ENCODE data around the gene RAB31. TPM values are rescaled to one million over a fixed set of nuclear protein-coding genes. Genes with fewer than 3 reads are reported as not detected.

Gene RAB31
- total and polyA plus RNA-seq, 12 donors: 46.6 to 365 (median 136) TPM

DNA sequence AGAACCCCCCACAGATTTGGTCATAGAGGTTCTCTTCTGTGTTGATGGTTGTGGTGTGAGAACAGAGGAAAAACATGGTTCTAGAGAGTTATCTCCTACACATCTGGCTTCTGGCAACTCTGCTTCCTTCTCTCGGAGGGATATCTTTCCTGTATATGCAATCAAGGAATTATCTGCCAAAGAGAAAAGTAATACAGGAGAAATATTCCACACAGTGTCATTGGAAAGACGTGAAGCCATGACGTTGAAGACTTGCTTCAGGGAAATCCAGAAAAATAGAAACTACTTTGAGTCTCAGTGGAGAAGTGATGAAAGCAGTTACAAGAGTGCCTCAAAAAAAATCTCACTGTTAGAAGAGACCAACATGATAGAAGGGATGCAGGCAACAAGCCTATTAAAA lies 78.5 kb downstream of the RAB31 start:
- no peak overlapping the region for H3K4me3 ChIP-seq
- DNase-seq: no peak
- peak overlapping the region in 1 of 5 donors; percentile 7 for H3K27ac ChIP-seq
- no peaks in the 10 kb centered on the region for H3K9me3 ChIP-seq (replicated peaks in 1 of 3)
- TF ChIP-seq, protein P1, sequence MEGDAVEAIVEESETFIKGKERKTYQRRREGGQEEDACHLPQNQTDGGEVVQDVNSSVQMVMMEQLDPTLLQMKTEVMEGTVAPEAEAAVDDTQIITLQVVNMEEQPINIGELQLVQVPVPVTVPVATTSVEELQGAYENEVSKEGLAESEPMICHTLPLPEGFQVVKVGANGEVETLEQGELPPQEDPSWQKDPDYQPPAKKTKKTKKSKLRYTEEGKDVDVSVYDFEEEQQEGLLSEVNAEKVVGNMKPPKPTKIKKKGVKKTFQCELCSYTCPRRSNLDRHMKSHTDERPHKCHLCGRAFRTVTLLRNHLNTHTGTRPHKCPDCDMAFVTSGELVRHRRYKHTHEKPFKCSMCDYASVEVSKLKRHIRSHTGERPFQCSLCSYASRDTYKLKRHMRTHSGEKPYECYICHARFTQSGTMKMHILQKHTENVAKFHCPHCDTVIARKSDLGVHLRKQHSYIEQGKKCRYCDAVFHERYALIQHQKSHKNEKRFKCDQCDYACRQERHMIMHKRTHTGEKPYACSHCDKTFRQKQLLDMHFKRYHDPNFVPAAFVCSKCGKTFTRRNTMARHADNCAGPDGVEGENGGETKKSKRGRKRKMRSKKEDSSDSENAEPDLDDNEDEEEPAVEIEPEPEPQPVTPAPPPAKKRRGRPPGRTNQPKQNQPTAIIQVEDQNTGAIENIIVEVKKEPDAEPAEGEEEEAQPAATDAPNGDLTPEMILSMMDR (IDR thresholded peaks at IDR 0.05): no peak
- TF ChIP-seq POLR2A (IDR thresholded peaks at IDR 0.05): no peak
- intact Hi-C loops (cut with DNase I): no loop called here
- H3K27me3 ChIP-seq: no peaks in the 10 kb centered on the region
- H3K4me1 ChIP-seq (replicated peaks in 1 of 2): peaks cover 28 to 37% of the 10 kb centered on the region in 2 donors
- peaks cover 0 to 6% of the 10 kb centered on the region in 2 donors for H3K36me3 ChIP-seq (replicated peaks in 1 of 2)
- 89 to 93% (median 90%) methylated on average over 3 of the region's 3 CpGs for WGBS, 4 donors

DNA sequence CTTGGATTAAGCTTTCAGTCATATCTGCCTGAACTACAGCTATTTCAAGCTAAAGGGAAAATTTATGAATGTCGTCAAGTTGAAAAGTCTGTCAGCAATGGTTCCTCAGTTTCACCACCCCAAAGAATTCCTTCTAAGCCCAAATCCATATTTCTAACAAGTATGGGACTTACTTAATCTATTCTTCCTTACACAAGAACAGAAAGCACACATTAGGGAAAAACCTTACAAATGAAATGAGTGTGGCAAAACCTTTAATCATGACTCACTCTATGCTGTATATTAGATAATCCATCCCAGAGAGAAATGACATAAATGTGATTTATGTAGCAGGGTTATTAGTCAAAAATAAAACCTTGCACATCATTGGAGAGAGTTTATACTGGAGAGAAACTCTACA lies 78.9 kb downstream of the RAB31 start:
- Histone ChIP-seq H3K27me3 (no peaks in the 10 kb centered on the region), H3K27ac (peak overlapping the region in 2 of 5 donors; percentile 7 to 29), H3K4me1 (replicated peaks in 1 of 2) (peaks cover 24 to 35% of the 10 kb centered on the region in 2 donors), H3K36me3 (replicated peaks in 1 of 2) (peaks cover 0 to 6% of the 10 kb centered on the region in 2 donors), H3K4me3 (no peak overlapping the region), H3K9me3 (replicated peaks in 1 of 3) (no peaks in the 10 kb centered on the region)
- intact Hi-C loops (cut with DNase I): no loop called here
- no peak for DNase-seq
- TF ChIP-seq, protein P1 (IDR thresholded peaks at IDR 0.05): no peak
- TF ChIP-seq POLR2A (IDR thresholded peaks at IDR 0.05): no peak
- WGBS, 4 donors: 91 to 100% (median 98%) methylated on average over 1 of the region's 1 CpG

DNA sequence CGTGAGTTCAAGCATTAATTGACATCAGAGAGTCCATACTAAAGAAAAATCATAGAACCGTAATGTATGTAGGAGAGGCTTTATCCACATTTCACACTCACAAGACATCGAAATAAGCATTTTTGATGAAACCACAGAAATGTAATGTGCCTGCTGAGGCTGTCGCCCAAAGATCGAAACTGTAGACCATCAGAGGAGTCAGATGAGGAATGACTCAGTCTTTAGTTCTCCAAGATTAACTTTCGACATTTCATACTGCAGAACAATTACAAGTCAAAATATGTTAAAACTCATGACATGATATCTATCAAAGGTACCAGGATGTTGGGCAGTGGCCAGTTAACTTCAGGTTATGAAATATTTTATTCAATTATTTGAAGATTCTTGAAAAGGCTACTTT lies 79.6 kb downstream of the RAB31 start:
- no peak for DNase-seq
- 79 to 80% (median 79%) methylated on average over 6 of the region's 6 CpGs for WGBS, 4 donors
- Histone ChIP-seq H3K9me3 (replicated peaks in 1 of 3) (no peaks in the 10 kb centered on the region), H3K27ac (no peak overlapping the region), H3K27me3 (no peaks in the 10 kb centered on the region), H3K36me3 (replicated peaks in 1 of 2) (peaks cover 0 to 6% of the 10 kb centered on the region in 2 donors), H3K4me3 (no peak overlapping the region), H3K4me1 (replicated peaks in 1 of 2) (peaks cover 20 to 28% of the 10 kb centered on the region in 2 donors)
- intact Hi-C loops (cut with DNase I): no loop called here
- no peak for TF ChIP-seq POLR2A (IDR thresholded peaks at IDR 0.05)
- TF ChIP-seq, protein P1 (IDR thresholded peaks at IDR 0.05): no peak

DNA sequence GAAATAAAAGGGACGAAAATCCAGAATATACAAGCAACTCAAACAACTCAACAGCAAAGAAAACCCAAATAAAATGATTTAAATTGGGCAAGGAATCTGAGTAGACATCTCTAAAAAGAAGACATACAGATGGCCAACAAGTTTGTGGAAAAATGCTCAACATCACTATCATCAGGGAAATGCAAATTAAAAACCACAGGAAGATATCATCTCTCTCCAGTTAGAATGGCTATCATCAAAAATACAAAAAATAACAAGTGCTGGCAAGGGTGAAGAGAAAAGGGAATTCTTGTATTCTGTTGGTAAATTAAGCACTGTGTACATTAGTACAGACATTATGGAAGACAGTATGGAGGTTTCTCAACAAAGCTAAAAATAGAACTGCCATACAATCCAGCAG lies 80.0 kb downstream of the RAB31 start:
- Histone ChIP-seq H3K4me3 (no peak overlapping the region), H3K27ac (no peak overlapping the region), H3K9me3 (replicated peaks in 1 of 3) (no peaks in the 10 kb centered on the region), H3K4me1 (replicated peaks in 1 of 2) (peaks cover 15 to 24% of the 10 kb centered on the region in 2 donors), H3K27me3 (no peaks in the 10 kb centered on the region), H3K36me3 (replicated peaks in 1 of 2) (peaks cover 0 to 6% of the 10 kb centered on the region in 2 donors)
- WGBS, 4 donors: 50 to 74% (median 70%) methylated on average over 1 of the region's 1 CpG
- no peak for DNase-seq
- intact Hi-C loops (cut with DNase I): no loop called here
- no peak for TF ChIP-seq POLR2A (IDR thresholded peaks at IDR 0.05)
- TF ChIP-seq, protein P1 (IDR thresholded peaks at IDR 0.05): no peak
